Measurements from ENCODE around the gene CTDSPL2.
"Not testable (repeated sequence)": the region's sequence is repeated elsewhere in the genome, so short reads cannot be mapped to it uniquely, and the experiment has no call there.

The CTDSPL2 gene

DNA sequence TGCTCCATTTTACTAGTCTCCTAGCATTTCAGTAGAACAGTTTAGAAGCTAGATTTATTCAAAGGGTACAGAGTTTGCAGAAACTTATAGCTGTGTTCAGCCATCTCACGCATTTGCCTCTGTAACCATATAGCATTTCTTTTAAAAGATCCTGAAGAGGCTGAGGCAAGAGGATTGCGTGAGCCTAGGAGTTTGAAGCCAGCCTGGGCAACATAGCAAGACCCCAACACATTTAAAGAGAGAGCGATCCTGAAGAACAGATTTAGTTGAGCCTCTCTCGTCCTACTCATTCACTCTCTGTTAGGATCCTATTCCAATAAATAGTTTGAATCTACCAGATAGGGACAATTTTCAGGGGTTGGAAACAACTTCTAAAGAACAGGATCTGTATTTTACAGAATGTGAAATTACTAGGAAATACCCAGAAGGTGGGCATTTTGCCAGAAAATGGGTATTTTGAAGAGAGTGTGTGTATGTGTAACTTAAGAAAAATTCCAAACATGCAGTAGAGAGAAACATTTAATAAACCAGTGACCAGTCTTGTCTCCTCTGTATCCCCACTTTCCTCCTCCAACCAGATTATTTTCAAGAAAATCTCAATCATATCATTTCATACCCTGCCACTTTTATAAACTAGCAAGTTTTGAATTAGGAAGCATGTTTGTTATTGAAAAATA is 114.0 kb downstream of the CTDSPL2 start:
- DNase-seq (ENCODE audit: low read depth) = no peak

DNA sequence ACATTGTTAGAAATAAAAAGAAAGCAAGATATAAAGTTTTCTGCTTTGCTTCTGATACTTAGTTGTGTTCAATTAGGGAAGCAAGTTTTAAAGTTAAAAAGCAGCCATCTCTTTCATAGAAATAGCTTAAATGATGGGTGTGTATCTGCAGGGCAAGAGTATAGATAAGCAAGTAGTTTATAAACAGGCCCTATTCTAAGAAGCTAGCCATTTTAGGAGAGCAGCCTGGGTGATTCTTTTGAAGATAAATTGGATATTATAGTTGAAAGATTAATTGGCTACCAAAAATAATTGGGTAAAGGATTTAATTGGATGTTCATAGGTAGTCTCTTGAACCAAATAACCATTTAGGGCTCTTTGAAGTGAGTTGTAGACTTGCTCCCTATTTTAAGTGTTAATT is 115.2 kb downstream of the CTDSPL2 start:
- DNase-seq (ENCODE audit: low read depth) = no peak

DNA sequence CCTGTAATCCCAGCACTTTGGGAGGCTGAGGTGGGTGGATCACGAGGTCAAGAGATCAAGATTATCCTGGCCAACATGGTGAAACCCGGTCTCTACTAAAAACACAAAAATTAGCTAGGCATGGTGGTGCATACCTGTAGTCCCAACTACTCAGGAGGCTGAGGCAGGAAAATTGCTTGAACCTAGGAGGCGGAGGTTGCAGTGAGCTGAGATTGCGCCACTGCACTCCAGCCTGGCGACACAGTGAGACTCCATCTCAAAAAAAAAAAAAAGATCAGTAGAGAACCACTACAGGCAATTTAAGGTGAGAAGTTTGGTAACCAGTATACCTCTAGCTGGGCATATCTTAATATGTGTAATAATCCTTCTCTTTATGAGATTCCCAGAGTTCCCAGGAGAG is 117.3 kb downstream of the CTDSPL2 start:
- DNase-seq (ENCODE audit: low read depth) = not testable (repeated sequence)

DNA sequence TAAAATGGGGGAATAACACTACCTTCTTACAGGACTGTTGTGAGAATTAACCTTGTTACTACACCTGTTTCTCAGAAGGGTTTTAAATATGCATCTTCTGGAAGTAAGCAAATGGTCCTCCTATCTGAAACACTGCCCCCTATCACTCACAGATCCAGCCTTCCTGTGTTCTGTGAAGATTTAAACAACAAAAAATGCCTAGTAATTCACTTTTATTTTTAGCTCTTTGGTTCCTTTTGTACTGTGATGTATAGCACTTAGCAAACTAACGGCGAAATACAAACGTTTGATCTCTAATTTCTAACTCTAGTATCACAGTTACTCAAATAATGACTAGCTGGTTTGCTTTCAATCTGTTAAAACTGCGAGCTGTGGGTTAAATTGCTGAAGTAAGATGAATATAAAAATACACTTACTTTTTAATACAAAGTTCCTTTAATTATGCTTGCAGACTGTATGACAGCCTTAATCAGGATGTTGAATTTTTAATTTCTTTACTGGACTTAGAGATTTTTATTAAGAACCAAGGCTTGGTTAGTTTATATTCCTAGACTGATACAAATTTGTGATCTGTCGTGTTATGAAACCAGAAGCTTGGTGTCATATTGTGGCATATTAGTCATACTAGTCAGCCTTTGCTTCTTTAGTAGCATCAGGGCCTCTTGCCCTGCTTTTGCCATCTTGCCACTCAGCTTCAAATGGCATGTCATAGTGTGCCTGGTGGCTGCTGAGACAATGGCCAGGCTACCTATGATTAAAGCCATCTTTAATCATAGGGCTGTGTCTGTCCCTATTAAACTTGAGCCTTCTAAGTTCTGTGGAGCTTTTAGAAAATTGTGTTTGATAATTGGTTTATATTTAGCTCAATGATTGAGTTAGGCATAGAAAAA is 118.7 kb downstream of the CTDSPL2 start:
- DNase-seq (ENCODE audit: low read depth) = no peak

DNA sequence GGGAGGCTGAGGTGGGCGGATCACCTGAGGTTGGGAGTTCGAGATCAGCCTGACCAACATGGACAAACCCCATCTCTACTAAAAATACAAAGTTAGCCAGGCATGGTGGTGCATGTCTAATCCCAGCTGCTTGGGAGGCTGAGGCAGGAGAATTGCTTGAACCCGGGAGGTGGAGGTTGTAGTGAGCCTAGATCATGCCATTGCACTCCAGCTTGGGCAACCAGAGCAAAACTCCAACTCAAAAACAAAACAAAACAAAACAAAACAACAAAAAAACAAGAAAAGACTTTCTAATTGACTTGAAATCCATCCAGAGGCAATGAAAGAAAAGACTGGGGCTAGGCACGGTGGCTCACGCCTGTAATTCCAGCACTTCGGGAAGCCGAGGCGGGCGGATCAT is 121.7 kb downstream of the CTDSPL2 start:
- not testable (repeated sequence) for DNase-seq (ENCODE audit: low read depth)

DNA sequence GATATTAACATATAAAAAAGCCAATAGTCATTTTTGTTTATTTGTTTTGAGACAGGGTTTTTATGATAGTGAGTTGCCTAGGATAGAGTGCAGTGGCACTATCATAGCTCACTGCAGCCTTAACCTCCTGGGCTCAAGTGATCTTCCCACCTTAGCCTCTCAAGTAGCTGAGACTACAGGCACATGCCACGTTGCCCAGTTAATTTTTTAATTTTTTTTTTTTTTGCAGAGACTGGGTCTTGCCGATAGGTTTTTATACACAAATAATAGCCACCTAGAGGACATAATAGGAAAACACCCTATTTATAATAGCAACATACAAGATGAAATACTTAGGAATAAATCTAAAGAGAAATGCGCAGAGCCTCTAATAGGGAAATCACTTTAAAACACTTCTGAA is 122.8 kb downstream of the CTDSPL2 start:
- no peak for DNase-seq (ENCODE audit: low read depth)

DNA sequence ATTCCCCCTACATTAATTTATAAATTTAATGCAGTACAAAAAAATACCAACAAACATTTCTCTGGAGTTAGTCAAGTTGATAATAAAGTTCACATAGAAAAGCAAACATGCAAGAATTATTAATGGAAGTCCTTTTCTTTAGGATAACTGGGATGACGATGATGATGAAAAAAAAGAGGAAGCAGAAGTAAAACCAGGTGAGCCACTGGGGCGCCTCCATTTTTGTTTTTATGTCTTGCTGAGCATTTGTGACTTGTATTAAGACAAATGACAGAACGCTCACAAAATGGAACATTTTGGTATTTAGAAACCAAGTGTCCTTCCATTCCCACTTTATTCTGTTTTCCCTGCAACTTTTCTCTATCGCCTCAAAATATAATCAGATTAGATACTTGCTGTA is 123.3 kb downstream of the CTDSPL2 start:
- DNase-seq (ENCODE audit: low read depth) = no peak

DNA sequence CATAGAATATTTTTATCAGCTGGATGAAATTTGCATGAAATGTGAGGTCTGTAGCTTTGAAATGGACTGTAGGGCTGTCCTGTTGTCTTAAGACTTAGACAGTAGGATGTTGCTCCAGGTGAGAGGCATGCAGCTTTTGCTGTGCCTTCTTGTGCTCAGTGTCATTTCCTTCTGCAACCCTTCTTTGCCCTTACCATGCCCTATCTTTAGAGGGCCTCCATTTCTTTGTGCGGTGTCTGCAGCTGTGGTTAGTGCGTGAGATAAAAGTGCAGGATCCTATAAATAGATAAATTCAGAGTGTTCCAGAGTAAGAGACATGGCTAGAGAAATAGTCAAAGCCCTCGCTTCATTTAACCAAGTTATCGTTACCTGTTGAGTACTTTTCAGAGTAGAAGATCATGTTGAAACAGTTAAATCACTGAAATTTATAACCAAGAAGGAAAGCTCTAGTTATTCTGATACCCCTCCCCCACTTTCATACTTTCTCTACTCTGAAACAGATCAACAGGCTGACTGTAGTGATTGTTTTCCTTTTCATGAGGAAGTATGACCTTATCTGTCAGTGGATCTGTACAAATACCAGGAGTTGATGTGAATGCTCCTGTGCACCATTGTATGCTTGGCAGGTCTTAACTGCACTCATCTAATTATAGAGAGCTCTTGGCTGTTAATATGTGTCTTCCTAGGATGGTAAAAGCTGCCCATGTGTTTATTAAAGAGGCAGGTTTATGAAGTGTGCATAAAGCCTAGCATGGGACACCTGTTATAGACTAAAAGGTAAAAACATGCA is 127.7 kb downstream of the CTDSPL2 start:
- DNase-seq (ENCODE audit: low read depth) = no peak

DNA sequence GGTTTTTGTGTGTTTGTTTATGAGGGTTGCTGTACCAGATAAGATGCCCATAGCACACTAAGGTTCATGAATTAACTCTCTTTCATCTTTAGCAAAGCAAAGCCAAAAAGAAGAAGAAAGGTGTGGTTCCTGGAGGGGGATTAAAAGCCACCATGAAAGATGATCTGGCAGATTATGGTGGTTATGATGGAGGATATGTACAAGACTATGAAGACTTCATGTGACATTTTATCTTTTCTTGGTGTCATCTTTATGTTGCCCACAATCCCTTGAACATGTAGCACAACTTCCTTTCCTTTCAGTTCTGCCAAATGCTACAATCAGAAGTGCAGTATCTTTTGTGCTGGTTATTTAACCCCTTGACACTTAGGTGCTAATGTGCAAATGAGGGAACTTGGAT is 133.5 kb downstream of the CTDSPL2 start:
- not testable (repeated sequence) for DNase-seq (ENCODE audit: low read depth)

DNA sequence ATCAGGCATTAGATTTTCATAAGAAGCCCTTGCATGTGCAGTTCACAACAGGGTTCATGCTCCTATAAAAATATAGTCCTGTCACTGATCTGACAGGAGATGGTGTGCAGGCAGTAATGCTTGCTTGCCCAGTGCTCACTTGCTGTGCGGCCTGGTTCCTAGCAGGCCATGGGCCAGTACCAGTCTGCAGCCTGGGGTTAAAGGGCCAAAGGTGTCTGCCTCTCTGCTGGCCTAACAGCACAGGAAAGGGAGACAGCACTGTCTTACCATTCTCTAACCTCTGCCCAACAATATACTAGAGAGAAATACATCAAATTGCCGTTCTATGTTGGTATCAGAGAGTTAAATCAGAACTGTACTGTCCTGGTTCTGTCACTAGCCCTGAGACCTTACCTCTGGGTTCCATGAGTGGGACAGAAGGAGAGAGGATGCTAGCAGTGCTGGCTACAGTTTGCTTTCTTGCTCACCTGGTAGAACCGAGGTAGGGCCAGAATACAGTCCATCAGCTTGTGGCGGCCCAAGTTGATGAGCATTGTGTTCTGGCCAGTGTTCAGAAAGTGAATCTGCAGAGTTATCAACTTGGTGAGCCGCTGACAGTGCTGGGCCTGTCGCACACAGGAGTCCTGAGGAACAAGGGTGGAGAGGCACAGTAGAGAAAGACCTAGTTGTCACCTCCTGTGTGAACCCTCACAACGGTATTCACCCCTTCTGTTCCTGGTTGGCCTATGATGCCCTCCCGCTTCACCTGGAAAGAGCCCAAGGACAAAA is 138.1 kb downstream of the CTDSPL2 start:
- no peak for DNase-seq (ENCODE audit: low read depth)

DNA sequence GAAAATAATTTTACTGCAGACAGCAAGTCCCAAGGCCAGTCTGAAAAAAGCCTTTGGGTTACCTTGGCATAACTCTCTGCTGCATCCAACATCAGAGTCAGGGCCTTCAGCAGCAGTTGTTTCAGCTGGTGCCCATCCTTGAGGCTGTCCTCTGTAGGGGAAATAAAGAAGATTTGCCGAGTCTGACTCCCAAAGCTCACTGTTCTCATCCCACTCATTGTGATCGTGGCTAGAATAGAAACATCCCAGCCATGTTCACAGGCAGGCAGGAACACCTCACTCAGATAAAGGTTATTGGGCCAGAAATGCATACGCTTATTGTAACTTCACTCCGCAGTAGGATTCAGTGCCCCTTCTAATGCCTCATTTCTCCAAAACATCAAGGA is 138.7 kb downstream of the CTDSPL2 start:
- no peak for DNase-seq (ENCODE audit: low read depth)

DNA sequence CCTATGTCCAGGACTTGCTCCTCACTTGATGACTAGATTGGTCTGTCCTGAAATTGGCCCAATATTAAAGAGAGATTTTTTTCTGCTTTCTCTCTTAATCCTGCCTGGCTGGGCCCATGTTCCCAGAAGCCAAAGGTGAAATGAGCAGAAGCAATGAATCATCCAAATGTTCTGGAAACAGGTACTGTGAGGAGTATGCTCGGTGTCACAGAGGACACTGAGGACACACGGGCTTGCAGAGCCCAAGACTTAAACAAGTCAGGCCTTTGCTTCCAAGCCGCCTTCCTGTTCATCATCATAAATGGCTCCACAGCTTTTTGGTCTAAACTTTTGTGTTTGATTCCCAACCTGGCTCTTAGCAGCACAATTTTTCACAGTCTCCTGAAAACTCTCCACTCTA is 140.9 kb downstream of the CTDSPL2 start:
- DNase-seq (ENCODE audit: low read depth) = no peak

DNA sequence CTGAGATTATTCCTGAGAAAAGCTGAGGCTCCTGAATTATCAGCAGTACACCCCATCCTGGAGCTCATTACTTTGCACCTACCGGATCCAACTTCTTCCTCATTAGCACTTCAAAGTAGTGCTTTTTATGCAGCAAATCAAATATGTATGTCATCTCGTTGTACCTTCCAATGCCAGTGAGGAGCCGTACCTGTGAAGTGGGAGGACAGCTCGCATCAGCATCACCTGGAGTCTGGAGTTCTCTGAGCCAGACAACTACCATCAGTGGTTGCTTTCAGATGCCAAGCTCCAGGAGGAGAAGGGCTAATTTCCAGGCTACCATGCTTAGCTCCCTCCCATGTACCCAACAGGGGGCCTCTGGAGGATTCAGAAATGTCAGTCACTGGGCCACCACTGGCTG is 141.9 kb downstream of the CTDSPL2 start:
- DNase-seq (ENCODE audit: low read depth) = no peak

DNA sequence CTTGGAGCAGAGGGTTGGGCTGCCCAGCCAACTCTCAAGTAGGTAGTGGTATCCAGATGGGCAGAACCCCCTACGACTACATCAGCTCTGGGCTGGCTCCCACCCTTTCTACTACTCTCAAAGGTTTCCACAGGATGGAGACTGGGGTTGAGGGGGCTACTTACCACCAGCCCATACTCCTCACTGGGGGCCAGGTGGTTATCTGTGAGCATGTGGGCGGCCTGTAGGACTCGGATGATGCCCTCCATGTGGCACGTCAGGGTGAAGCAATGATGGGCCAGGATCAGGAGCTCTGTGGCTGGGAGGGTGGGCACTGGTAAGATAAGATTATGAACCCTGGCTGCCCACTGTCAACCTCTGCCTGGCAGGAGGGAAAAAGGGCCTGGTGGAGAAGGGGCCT is 142.9 kb downstream of the CTDSPL2 start:
- DNase-seq (ENCODE audit: low read depth) = no peak

DNA sequence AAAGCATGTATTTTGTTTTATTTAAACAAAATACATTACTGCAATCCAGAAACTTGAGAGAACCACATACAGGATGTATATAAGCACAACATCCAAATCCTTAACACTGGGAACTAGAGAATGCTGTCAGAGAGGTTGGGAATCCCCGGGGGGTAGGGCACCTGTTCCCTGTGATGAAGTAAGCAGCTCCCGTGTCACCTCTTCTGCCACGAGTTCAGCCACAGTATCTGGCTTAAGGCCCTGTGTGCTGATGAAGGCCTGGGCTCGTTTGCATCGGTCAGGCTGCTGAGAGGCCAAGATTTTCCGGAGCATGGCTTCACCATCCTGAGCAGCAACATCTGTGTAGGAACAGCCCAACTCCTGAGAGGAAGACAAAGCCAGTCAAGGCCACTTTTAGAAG is 146.0 kb downstream of the CTDSPL2 start:
- DNase-seq (ENCODE audit: low read depth) = no peak

DNA sequence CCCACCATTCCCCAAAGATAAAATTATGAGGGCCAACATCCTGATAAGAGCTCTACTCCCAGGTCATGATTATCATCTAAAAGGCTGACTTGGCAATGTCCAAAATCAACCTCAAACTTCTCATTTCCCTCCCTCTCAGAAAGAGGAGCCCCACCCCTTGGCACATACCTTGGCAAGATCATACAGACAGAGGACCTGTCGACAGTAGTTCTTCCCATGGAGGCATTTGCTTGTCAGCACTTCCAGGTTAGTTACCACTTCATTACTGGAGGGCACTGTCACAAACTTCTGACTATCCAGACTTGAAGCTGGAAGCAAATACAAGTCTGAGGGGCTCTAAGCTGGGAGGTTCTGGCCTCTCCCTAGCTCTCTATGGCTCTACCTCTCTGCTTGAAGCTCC is 147.3 kb downstream of the CTDSPL2 start:
- no peak for DNase-seq (ENCODE audit: low read depth)
